Uterus (tissue), 4 donors: Measurements from ENCODE around the gene MESP2. TPM values are rescaled to one million over a fixed set of nuclear protein-coding genes. Genes with fewer than 3 reads are reported as not detected.
"Not testable (repeated sequence)": the region's sequence is repeated elsewhere in the genome, so short reads cannot be mapped to it uniquely, and the experiment has no call there.

Experiments
- DNase-seq, 2 donors: peaks; one replicate each; pipeline ENCODE4 v3.0.0-alpha.2; 2019 to 2020
- H3K27ac ChIP-seq, 2 donors: fragments of 200-600 bp; sonication (generic); 1 replicate in 1 of 2; 2 replicates in 1 of 2; pipeline ENCODE4 v1.5.1; 2016 to 2018
- H3K27me3 ChIP-seq, 2 donors: fragments of 200-600 bp; sonication (generic); one replicate each; pipeline ENCODE4 v1.5.1; 2018 to 2019; ENCODE audit warnings: control low read depth in 1 of 2
- H3K36me3 ChIP-seq, 2 donors: fragments of 200-600 bp; sonication (generic); one replicate each; pipeline ENCODE4 v1.5.1; 2019; ENCODE audit warnings: control low read depth in 1 of 2
- H3K4me1 ChIP-seq, 2 donors: fragments of 200-600 bp; sonication (generic); one replicate each; pipeline ENCODE4 v1.5.1; 2018 to 2019; ENCODE audit warnings: control low read depth in 1 of 2
- H3K4me3 ChIP-seq, 2 donors: fragments of 200-600 bp; sonication (generic); 1 replicate in 1 of 2; 2 replicates in 1 of 2; pipeline ENCODE4 v1.5.1; 2018 to 2019; ENCODE audit warnings: mild to moderate bottlenecking in 1 of 2
- H3K9me3 ChIP-seq, 2 donors: fragments of 200-600 bp; sonication (generic); one replicate each; pipeline ENCODE4 v1.5.1; 2019; ENCODE audit warnings: control low read depth in 1 of 2
- CTCF ChIP-seq, 4 experiments: fragments of 200-600 bp in 2 of 4; fragments of 450-650 bp in 2 of 4; sonication (generic) in 2 of 4; IDR thresholded peaks; one replicate each; pipeline ENCODE4 v1.5.1; 2016 to 2019; ENCODE audit warnings: antibody characterized with exemption in 4 of 4, mild to moderate bottlenecking in 2 of 4, moderate library complexity in 1 of 4
- POLR2A ChIP-seq, 2 donors: fragments of 450-650 bp; IDR thresholded peaks; one replicate each; pipeline ENCODE4 v1.6.1; 2016; ENCODE audit warnings: antibody characterized with exemption in 2 of 2, mild to moderate bottlenecking in 1 of 2, moderate library complexity in 1 of 2
- intact Hi-C: fragments of 100-400 bp; cut with DNase I; formaldehyde crosslinking; loops from one replicate; pipeline ENCODE4 v1.15.1; 2023; ENCODE audit warnings: low total_unique reads
- total RNA-seq, 4 donors: library from RNA; depleted of rRNA in 3 of 4; stranded (reverse); fragments of >200 nt in 3 of 4; gene quantifications; one replicate each; pipeline versions ENCODE4 v1.1.0 to v1.2.4, GENCODE V29; 2014 to 2023
- donor health status: DM: yes; HTN: yes; CAD: no.

MESP2 gene
- total RNA-seq, 4 donors from 2014 or later, result 0.21 TPM; not detected in 3

- no peak overlapping the region for H3K4me3 ChIP-seq
- intact Hi-C loops, result no loop called here
- H3K9me3 ChIP-seq, result no peaks in the 10 kb centered on the region
- no peaks in the 10 kb centered on the region for H3K4me1 ChIP-seq
- no peak for DNase-seq
- H3K27ac ChIP-seq, result no peak overlapping the region
- no peaks in the 10 kb centered on the region for H3K36me3 ChIP-seq
- no peaks in the 10 kb centered on the region for H3K27me3 ChIP-seq
- TF ChIP-seq POLR2A (IDR thresholded peaks at IDR 0.05) (no peak), CTCF (IDR thresholded peaks at IDR 0.05) (no peak)
Observed at GRCh38 chr15:89787944-89788343, 11.8 kb downstream of the MESP2 start.

- H3K36me3 ChIP-seq, H3K27me3 ChIP-seq, H3K4me1 ChIP-seq, DNase-seq, H3K9me3 ChIP-seq, H3K27ac ChIP-seq, H3K4me3 ChIP-seq, intact Hi-C loops: not testable (repeated sequence)
Observed at GRCh38 chr15:89788585-89788984, 12.5 kb downstream of the MESP2 start.

GRCh38 chr15:89790206-89790605 lies 14.1 kb downstream of the MESP2 start:
- no peak for TF ChIP-seq POLR2A (IDR thresholded peaks at IDR 0.05)
- TF ChIP-seq CTCF (IDR thresholded peaks at IDR 0.05), result no peak
- Histone ChIP-seq H3K9me3 (no peaks in the 10 kb centered on the region), H3K27me3 (no peaks in the 10 kb centered on the region), H3K4me3 (no peak overlapping the region), H3K36me3 (no peaks in the 10 kb centered on the region), H3K4me1 (no peaks in the 10 kb centered on the region), H3K27ac (no peak overlapping the region)
- intact Hi-C loops, result no loop called here
- DNase-seq, result no peak

GRCh38 chr15:89790661-89791060 lies 14.5 kb downstream of the MESP2 start:
- intact Hi-C loops, result no loop called here

GRCh38 chr15:89792106-89792805 lies 16.1 kb downstream of the MESP2 start:
- Histone ChIP-seq H3K36me3 (no peaks in the 10 kb centered on the region), H3K4me1 (no peaks in the 10 kb centered on the region), H3K9me3 (no peaks in the 10 kb centered on the region), H3K27ac (no peak overlapping the region), H3K4me3 (no peak overlapping the region), H3K27me3 (no peaks in the 10 kb centered on the region)
- intact Hi-C loops, result no loop called here
- no peak for TF ChIP-seq POLR2A (IDR thresholded peaks at IDR 0.05)
- TF ChIP-seq CTCF (IDR thresholded peaks at IDR 0.05), result no peak
- DNase-seq, result no peak

More at GRCh38 chr15:89790661-89791060, 14.5 kb downstream of the MESP2 start:
- no peak for DNase-seq
- Histone ChIP-seq H3K27me3 (no peaks in the 10 kb centered on the region), H3K36me3 (no peaks in the 10 kb centered on the region), H3K4me1 (no peaks in the 10 kb centered on the region), H3K9me3 (no peaks in the 10 kb centered on the region), H3K27ac (no peak overlapping the region), H3K4me3 (no peak overlapping the region)
- TF ChIP-seq POLR2A (IDR thresholded peaks at IDR 0.05) (no peak), CTCF (IDR thresholded peaks at IDR 0.05) (no peak)
